Thymus (tissue), 11 donors: Measurements from ENCODE around the gene LRRN3. TPM values are rescaled to one million over a fixed set of nuclear protein-coding genes. Genes with fewer than 3 reads are reported as not detected.
"Not testable (repeated sequence)": the region's sequence is repeated elsewhere in the genome, so short reads cannot be mapped to it uniquely, and the experiment has no call there.

Experiments
- DNase-seq, 9 donors: peaks; one replicate each; pipeline ENCODE4 v3.0.0-alpha.2; 2013; ENCODE audit warnings: low spot score in 9 of 9, low read depth in 6 of 9, missing footprints in 1 of 9
- H3K27ac ChIP-seq, 2 donors: one replicate each; pipeline ENCODE4 v1.5.1; 2013; ENCODE audit warnings: control low read depth in 1 of 2, low read depth in 1 of 2, low read length in 1 of 2, mild to moderate bottlenecking in 1 of 2, moderate library complexity in 1 of 2
- H3K27me3 ChIP-seq, 2 donors: one replicate each; pipeline ENCODE4 v1.5.1; 2013; ENCODE audit warnings: low read length in 1 of 2; ENCODE audit not compliant: control insufficient read depth in 2 of 2, insufficient read depth in 1 of 2
- H3K36me3 ChIP-seq, 2 donors: one replicate each; pipeline ENCODE4 v1.5.1; 2013; ENCODE audit warnings: low read length in 1 of 2, mild to moderate bottlenecking in 1 of 2, moderate library complexity in 1 of 2; ENCODE audit not compliant: control insufficient read depth in 2 of 2, insufficient read depth in 2 of 2
- H3K4me1 ChIP-seq, 2 donors: one replicate each; pipeline ENCODE4 v1.5.1; 2013; ENCODE audit warnings: low read length in 2 of 2; ENCODE audit not compliant: control insufficient read depth in 2 of 2, insufficient read depth in 2 of 2
- H3K4me3 ChIP-seq, 2 donors: one replicate each; pipeline ENCODE4 v1.5.1; 2013; ENCODE audit warnings: low read length in 2 of 2, control low read depth in 1 of 2, mild to moderate bottlenecking in 1 of 2
- H3K9me3 ChIP-seq, 2 donors: one replicate each; pipeline ENCODE4 v1.5.1; 2013; ENCODE audit warnings: low read length in 1 of 2, mild to moderate bottlenecking in 1 of 2; ENCODE audit not compliant: control insufficient read depth in 2 of 2, insufficient read depth in 1 of 2
- WGBS: extraction: QIAGEN DNeasy Blood & Tissue Kit; methylation state at CpG from one replicate; pipeline ENCODE4 v1.1.7; 2013; 5-methylcytosine and 5-hydroxymethylcytosine counted together
- polyA plus RNA-seq: library from polyadenylated mRNA; stranded (reverse); fragments of 200-250 nt; gene quantifications from one replicate; pipeline ENCODE4 v1.2.3, GENCODE V29; 2013
- total RNA-seq: library from RNA; stranded (reverse); fragments of 120-200 nt; gene quantifications from one replicate; pipeline ENCODE4 v1.2.4, GENCODE V29; 2013
- donor health status: healthy.

LRRN3 gene
- total and polyA plus RNA-seq, 2 donors: 5.4 to 23.8 TPM

GRCh38 chr7:111072658-111073057 is 18.3 kb upstream of the LRRN3 start:
- 98% methylated on average over 9 of the region's 9 CpGs for WGBS
- H3K27me3 ChIP-seq, DNase-seq, H3K9me3 ChIP-seq, H3K36me3 ChIP-seq, H3K27ac ChIP-seq, H3K4me3 ChIP-seq, H3K4me1 ChIP-seq: not testable (repeated sequence)

- Histone ChIP-seq H3K4me1 (no peaks in the 10 kb centered on the region), H3K27me3 (no peaks in the 10 kb centered on the region), H3K27ac (no peak overlapping the region), H3K4me3 (no peak overlapping the region), H3K36me3 (no peaks in the 10 kb centered on the region), H3K9me3 (no peaks in the 10 kb centered on the region)
- 67% methylated on average over 3 of the region's 3 CpGs for WGBS
- no peak for DNase-seq
Measured at GRCh38 chr7:111074071-111074747, 16.7 kb upstream of the LRRN3 start.

- H3K4me1 ChIP-seq: no peaks in the 10 kb centered on the region
- no peaks in the 10 kb centered on the region for H3K36me3 ChIP-seq
- H3K9me3 ChIP-seq: no peaks in the 10 kb centered on the region
- 67% methylated on average over 6 of the region's 6 CpGs for WGBS
- H3K27me3 ChIP-seq: no peaks in the 10 kb centered on the region
- no peak overlapping the region for H3K27ac ChIP-seq
- no peak overlapping the region for H3K4me3 ChIP-seq
- DNase-seq: no peak
Measured at GRCh38 chr7:111074748-111075146, 16.2 kb upstream of the LRRN3 start.

GRCh38 chr7:111075498-111075897 is 15.4 kb upstream of the LRRN3 start:
- Histone ChIP-seq H3K4me3 (no peak overlapping the region), H3K9me3 (no peaks in the 10 kb centered on the region), H3K27ac (no peak overlapping the region), H3K36me3 (no peaks in the 10 kb centered on the region), H3K27me3 (no peaks in the 10 kb centered on the region), H3K4me1 (no peaks in the 10 kb centered on the region)
- no peak for DNase-seq
- 97% methylated on average over 5 of the region's 5 CpGs for WGBS

- H3K4me3 ChIP-seq: no peak overlapping the region
- no peaks in the 10 kb centered on the region for H3K27me3 ChIP-seq
- no peak overlapping the region for H3K27ac ChIP-seq
- H3K4me1 ChIP-seq: peaks cover 0 to under 1% of the 10 kb centered on the region in 2 donors
- no peaks in the 10 kb centered on the region for H3K36me3 ChIP-seq
- H3K9me3 ChIP-seq: no peaks in the 10 kb centered on the region
- no peak for DNase-seq
Measured at GRCh38 chr7:111076205-111076604, 14.7 kb upstream of the LRRN3 start.

- H3K9me3 ChIP-seq: no peaks in the 10 kb centered on the region
- H3K27ac ChIP-seq: no peak overlapping the region
- H3K36me3 ChIP-seq: no peaks in the 10 kb centered on the region
- WGBS: 100% methylated on average over 2 of the region's 2 CpGs
- H3K27me3 ChIP-seq: no peaks in the 10 kb centered on the region
- H3K4me1 ChIP-seq: peaks cover 0 to 8% of the 10 kb centered on the region in 2 donors
- DNase-seq: no peak
- H3K4me3 ChIP-seq: no peak overlapping the region
Measured at GRCh38 chr7:111077001-111077400, 13.9 kb upstream of the LRRN3 start.

GRCh38 chr7:111080495-111081105 is 10.3 kb upstream of the LRRN3 start:
- no peak for DNase-seq

GRCh38 chr7:111081546-111082267 is 9.2 kb upstream of the LRRN3 start:
- Histone ChIP-seq H3K36me3 (no peaks in the 10 kb centered on the region), H3K27me3 (no peaks in the 10 kb centered on the region), H3K4me3 (no peak overlapping the region), H3K9me3 (no peaks in the 10 kb centered on the region), H3K27ac (peak overlapping the region; percentile 62 to 86), H3K4me1 (peaks cover 13 to 19% of the 10 kb centered on the region in 2 donors)
- no peak for DNase-seq
- 88% methylated on average over 4 of the region's 4 CpGs for WGBS

More at GRCh38 chr7:111080495-111081105, 10.3 kb upstream of the LRRN3 start:
- Histone ChIP-seq H3K27ac (no peak overlapping the region), H3K4me1 (peaks cover 13 to 19% of the 10 kb centered on the region in 2 donors), H3K4me3 (no peak overlapping the region), H3K36me3 (no peaks in the 10 kb centered on the region), H3K27me3 (no peaks in the 10 kb centered on the region), H3K9me3 (no peaks in the 10 kb centered on the region)
- 88% methylated on average over 1 of the region's 1 CpG for WGBS

- Histone ChIP-seq H3K4me3 (no peak overlapping the region), H3K27me3 (no peaks in the 10 kb centered on the region), H3K36me3 (no peaks in the 10 kb centered on the region), H3K4me1 (peaks cover 13 to 19% of the 10 kb centered on the region in 2 donors), H3K27ac (peak overlapping the region; percentile 84 to 86), H3K9me3 (no peaks in the 10 kb centered on the region)
- DNase-seq: peak in 1 of 9 donors; percentile 51
- WGBS: 67% methylated on average over 4 of the region's 4 CpGs
Measured at GRCh38 chr7:111082351-111082750, 8.6 kb upstream of the LRRN3 start.
